SH-SY5Y (cell line): ENCODE data around the gene GNS.

ENCODE experiments used
- GATA2 ChIP-seq: IDR thresholded peaks from 2 replicates; pipeline ENCODE4 v1.6.1; 2011; ENCODE audit warnings: mild to moderate bottlenecking, low read depth, low read length
- GATA3 ChIP-seq: IDR thresholded peaks from 2 replicates; pipeline ENCODE4 v1.6.1; 2011; ENCODE audit warnings: low read depth, mild to moderate bottlenecking, low read length, moderate library complexity

DNA sequence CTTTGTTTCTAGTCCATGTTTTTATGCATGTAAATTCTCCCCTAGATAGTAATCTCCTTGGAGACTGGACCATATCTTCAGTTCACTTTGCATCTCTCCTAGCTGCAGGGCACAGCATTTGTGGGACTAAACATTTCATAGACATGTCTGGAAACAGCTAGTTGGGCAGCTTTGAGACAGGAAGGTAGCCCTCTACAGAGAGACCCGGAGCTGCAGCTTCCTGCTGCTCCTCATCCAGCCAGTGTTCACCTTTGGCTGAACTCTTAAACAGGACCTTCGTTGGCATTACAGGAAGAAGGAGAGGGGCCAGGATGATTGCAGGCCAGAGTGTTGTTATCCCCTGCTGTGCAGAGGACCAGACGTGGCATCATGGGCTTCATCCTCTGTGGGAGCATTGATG is 52.9 kb downstream of the GNS start:
- TF ChIP-seq GATA2 = no peak
- no peak for TF ChIP-seq GATA3
